UCSD-AML1 (cell line): ENCODE measurements around the gene ZNF503.

Experiments used
- DNase-seq: peaks from one replicate; lab custom pipeline; 2025; ENCODE audit not compliant: unreplicated experiment; lab: John Stamatoyannopoulos, UW

ZNF503 gene

DNA sequence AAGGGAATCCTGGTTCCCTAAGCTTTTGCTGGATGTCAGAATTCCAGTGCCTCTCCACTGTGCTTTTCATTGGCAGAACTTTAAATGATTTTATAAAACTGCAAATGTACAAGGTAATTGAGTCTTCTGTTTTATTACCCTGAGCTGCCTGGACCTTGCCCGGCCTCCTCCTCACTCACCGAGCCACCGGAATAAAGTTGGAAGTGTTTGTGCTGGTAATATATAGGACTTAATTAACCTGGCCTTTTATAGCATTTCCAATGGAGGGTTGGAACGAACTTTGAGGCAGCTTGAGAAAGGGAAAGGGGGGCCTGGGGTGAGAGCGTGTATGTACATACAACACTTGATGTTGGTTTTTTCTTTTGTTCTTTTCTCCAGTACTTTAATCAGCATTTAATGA lies 43.4 kb downstream of the ZNF503 start:
- DNase-seq, result no peak

DNA sequence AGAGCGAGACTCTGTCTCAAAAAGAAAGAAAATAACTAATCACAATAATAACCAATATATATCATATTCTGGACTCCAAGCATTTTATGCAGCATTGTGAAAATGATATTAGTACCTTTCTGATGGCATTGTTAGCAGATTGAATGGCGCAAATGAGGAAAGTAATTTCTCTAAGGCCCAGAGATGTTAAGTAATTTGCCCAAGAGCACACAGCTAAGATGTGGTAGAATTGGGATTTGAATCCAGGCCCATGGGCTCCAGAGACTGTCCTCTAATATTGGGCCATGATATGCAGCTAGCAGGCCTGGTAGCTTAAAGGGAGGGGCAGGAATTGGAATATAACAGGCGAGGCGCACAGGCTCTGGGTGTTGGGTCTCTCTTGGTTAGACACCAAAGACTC lies 44.1 kb downstream of the ZNF503 start:
- DNase-seq, result no peak

DNA sequence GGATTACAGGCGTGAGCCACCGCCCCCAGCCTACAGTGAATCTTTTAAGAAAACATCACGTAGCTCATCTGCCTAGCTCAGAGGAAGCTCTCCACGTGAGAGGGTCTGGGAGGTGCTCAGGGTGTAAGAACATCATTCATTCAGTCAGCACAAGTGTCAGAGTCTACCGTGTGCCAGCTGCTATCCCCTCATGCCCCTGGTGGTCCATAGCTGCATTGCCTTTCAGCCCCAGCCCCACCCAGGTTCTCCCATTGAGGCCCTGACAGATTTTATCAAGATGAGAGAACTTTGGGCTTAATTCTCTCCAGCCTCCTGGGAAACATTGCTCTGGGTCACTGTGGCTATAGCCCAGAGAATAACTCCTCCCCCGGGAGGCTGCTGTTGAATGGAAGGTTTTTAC lies 45.1 kb downstream of the ZNF503 start:
- no peak for DNase-seq

DNA sequence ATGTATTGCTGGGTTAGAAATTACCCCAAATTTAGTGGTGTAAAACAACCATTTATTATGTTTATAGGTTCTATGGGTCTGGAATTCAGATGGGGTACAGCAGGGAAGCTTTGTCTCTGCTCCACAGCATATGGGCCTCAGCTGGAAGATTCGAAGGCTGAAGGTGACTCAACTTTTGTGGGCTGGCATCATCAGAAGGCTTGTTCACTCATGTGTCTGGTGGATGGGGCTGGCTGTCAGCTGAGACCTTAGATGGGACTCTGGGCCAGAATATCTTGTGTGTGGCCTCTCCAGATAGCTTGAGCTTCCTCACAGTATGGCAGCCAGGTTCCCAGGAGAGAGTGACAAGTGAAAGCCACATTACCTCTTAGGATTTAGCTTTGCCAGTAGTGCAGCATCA lies 45.9 kb downstream of the ZNF503 start:
- DNase-seq, result no peak

DNA sequence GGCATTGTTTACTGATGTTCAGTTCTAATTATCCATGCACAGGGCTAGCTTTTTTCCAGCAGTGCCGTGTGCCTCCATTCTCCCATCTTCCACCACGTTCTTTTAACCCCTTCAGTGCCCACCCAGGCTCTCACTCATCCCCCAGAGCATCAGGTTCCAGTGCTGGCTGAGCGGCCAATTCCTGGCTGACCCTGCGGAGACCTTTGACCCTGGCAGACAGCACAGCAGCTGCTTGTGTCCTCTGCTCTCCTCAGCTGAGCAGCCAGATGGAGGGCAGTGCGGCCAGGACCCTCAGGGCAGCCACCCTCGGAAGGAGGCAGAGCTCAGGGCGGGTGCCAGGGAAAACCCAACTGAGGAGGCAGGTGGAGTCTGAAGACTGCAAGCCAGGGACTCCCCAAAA lies 48.4 kb downstream of the ZNF503 start:
- DNase-seq, result no peak

DNA sequence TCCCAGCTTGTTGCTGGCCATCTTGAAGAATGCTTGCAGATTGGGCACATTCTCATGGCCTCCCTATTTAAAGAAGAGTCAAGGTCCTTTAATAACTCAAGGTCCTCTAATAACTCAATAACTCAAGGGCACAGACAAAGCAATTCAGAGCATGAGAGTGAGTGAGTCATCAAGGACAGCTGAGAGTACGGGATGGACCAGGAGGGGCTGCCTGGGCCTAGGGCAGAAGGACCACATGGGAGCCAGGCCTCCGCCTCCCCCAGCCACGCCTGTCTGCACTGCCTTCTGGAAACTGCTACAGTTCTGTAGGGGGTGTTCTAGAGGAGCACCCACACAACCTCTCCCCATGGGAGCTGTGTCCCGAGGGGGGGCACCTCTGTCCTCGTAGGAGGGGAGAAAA lies 48.9 kb downstream of the ZNF503 start:
- DNase-seq, result no peak

DNA sequence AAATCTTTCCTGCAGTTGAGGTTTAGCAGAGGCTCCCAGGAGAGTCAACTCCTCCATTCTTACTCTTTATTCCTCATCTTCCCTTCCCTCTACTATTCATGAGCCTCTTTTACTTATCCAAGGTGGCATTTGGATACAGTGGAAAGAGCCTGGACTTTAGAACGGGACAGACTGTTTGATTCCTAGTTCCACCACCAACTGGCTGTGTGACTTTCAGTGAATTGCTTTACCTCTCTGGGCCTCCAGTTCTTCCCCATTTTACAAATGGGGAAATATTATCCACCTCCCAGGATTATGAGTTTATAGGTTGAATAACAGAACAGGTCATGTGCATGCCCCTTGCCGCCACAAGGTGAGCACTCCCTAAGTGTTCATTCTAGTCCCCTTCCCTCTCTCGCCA lies 49.9 kb downstream of the ZNF503 start:
- DNase-seq, result no peak

DNA sequence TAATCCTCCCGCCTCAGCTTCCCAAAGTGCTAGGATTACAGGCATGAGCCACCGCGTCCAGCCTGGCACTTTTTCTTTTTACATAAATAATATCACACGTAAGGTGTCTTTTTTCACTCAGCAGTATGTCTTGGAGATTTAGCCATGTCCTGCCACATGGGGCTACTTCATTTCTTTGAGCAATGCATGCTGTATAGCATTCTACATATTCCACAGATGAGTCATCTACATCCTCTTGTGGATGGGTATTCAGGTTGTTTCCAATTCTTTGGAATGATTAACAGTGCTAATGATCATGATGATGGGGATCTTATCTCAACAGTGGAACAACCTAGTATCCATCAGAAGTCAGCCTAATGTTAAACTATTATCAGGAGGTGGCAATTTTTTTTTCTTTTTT lies 50.8 kb downstream of the ZNF503 start:
- no peak for DNase-seq
